IMR-90 (cell line): ENCODE data around the gene ALDOC.

ENCODE experiments used
- BHLHE40 ChIP-seq: fragments of 150-350 bp; IDR thresholded peaks from 2 replicates; pipeline ENCODE4 v1.6.1; 2016; ENCODE audit warnings: mild to moderate bottlenecking, low read depth, low read length
- CEBPB ChIP-seq: IDR thresholded peaks from 2 replicates; pipeline ENCODE4 v1.6.1; 2012; ENCODE audit warnings: low read depth, low read length, improper control_type of control experiment
- CHD1 ChIP-seq: IDR thresholded peaks from 2 replicates; pipeline ENCODE4 v1.6.1; 2012; ENCODE audit warnings: low read depth, low read length, improper control_type of control experiment
- CTCF ChIP-seq: conservative IDR thresholded peaks from 2 replicates; pipeline ENCODE4 v1.5.1; 2012; ENCODE audit warnings: mild to moderate bottlenecking, low read depth, low read length, improper control_type of control experiment
- ELK1 ChIP-seq: fragments of 150-350 bp; IDR thresholded peaks from 2 replicates; pipeline ENCODE4 v1.6.1; 2016; ENCODE audit warnings: low read depth, mild to moderate bottlenecking, low read length, moderate library complexity, borderline replicate concordance
- MAFK ChIP-seq: IDR thresholded peaks from 2 replicates; pipeline ENCODE4 v1.6.1; 2012; ENCODE audit warnings: low read depth, low read length, improper control_type of control experiment
- MAZ ChIP-seq: IDR thresholded peaks from 2 replicates; pipeline ENCODE4 v1.6.1; 2012; ENCODE audit warnings: low read depth, mild to moderate bottlenecking, low read length, improper control_type of control experiment, moderate library complexity, borderline replicate concordance
- MXI1 ChIP-seq: IDR thresholded peaks from 2 replicates; pipeline ENCODE4 v1.6.1; 2012; ENCODE audit warnings: low read depth, mild to moderate bottlenecking, low read length, moderate library complexity, borderline replicate concordance
- NFE2L2 ChIP-seq: fragments of 150-350 bp; IDR thresholded peaks from 2 replicates; pipeline ENCODE4 v1.6.1; 2016; ENCODE audit warnings: low read depth, mild to moderate bottlenecking, low read length
- POLR2A ChIP-seq: IDR thresholded peaks from 2 replicates; pipeline ENCODE4 v1.6.1; 2012; ENCODE audit warnings: mild to moderate bottlenecking, low read depth, low read length
- RAD21 ChIP-seq: IDR thresholded peaks from 2 replicates; pipeline ENCODE4 v1.6.1; 2012; ENCODE audit warnings: low read length, improper control_type of control experiment
- RCOR1 ChIP-seq: IDR thresholded peaks from 2 replicates; pipeline ENCODE4 v1.6.1; 2012; ENCODE audit warnings: mild to moderate bottlenecking, low read length, improper control_type of control experiment; ENCODE audit not compliant: insufficient replicate concordance
- SMC3 ChIP-seq: fragments of 150-350 bp; IDR thresholded peaks from 2 replicates; pipeline ENCODE4 v1.6.1; 2016; ENCODE audit warnings: low read depth, mild to moderate bottlenecking, antibody characterized with exemption, low read length, moderate library complexity
- USF2 ChIP-seq: fragments of 150-350 bp; IDR thresholded peaks from 2 replicates; pipeline ENCODE4 v1.6.1; 2017; ENCODE audit warnings: mild to moderate bottlenecking, antibody characterized with exemption, low read length, low read depth

- TF ChIP-seq CTCF (no peak), POLR2A (no peak), USF2 (no peak), SMC3 (no peak), MAFK (no peak), MAZ (no peak), ELK1 (no peak), RCOR1 (no peak), RAD21 (no peak), MXI1 (no peak), BHLHE40 (no peak), NFE2L2 (no peak), CEBPB (no peak), CHD1 (no peak)
Measured at GRCh38 chr17:28624148-28624547, 47.5 kb upstream of the ALDOC start.
